Right atrium auricular region (tissue), 2 donors: Measurements from ENCODE around the gene MIEN1. TPM values are rescaled to one million over a fixed set of nuclear protein-coding genes. Genes with fewer than 3 reads are reported as not detected.

Experiments used
- DNase-seq: peaks from one replicate; pipeline ENCODE4 v3.0.0-alpha.2; 2019; ENCODE audit warnings: low spot score
- H3K27ac ChIP-seq, 2 donors: fragments of 200-600 bp; sonication (generic); 1 replicate in 1 of 2; 2 replicates in 1 of 2; pipeline ENCODE4 v1.5.1; 2016 to 2019
- H3K27me3 ChIP-seq, 2 donors: fragments of 200-600 bp; sonication (generic); one replicate each; pipeline versions ENCODE4 v1.5.1 to v1.6.0; 2017 to 2019
- H3K36me3 ChIP-seq: fragments of 200-600 bp; sonication (generic); one replicate; pipeline ENCODE4 v1.5.1; 2016
- H3K4me1 ChIP-seq, 2 donors: fragments of 200-600 bp; sonication (generic); one replicate each; pipeline versions ENCODE4 v1.5.1 to v1.6.0; 2017 to 2019
- H3K4me3 ChIP-seq, 2 donors: fragments of 200-600 bp; sonication (generic); 1 replicate in 1 of 2; 2 replicates in 1 of 2; pipeline ENCODE4 v1.5.1; 2017 to 2019; ENCODE audit warnings: mild to moderate bottlenecking in 1 of 2, moderate library complexity in 1 of 2
- H3K9me3 ChIP-seq, 2 donors: fragments of 200-600 bp; sonication (generic); one replicate each; pipeline ENCODE4 v1.5.1; 2019
- total RNA-seq, 2 donors: library from RNA; depleted of rRNA; stranded (reverse); fragments of >200 nt; gene quantifications; one replicate each; pipeline ENCODE4 v1.1.0, GENCODE V29; 2016
- TF ChIP-seq, protein P1 (sequence below), 2 donors: fragments of 200-600 bp; sonication (generic); IDR thresholded peaks; one replicate each; pipeline ENCODE4 v1.5.1; 2019; ENCODE audit warnings: antibody characterized with exemption in 2 of 2

Gene MIEN1
- total RNA-seq, 2 donors from 2014 or later = 77.5 to 77.8 TPM

DNA sequence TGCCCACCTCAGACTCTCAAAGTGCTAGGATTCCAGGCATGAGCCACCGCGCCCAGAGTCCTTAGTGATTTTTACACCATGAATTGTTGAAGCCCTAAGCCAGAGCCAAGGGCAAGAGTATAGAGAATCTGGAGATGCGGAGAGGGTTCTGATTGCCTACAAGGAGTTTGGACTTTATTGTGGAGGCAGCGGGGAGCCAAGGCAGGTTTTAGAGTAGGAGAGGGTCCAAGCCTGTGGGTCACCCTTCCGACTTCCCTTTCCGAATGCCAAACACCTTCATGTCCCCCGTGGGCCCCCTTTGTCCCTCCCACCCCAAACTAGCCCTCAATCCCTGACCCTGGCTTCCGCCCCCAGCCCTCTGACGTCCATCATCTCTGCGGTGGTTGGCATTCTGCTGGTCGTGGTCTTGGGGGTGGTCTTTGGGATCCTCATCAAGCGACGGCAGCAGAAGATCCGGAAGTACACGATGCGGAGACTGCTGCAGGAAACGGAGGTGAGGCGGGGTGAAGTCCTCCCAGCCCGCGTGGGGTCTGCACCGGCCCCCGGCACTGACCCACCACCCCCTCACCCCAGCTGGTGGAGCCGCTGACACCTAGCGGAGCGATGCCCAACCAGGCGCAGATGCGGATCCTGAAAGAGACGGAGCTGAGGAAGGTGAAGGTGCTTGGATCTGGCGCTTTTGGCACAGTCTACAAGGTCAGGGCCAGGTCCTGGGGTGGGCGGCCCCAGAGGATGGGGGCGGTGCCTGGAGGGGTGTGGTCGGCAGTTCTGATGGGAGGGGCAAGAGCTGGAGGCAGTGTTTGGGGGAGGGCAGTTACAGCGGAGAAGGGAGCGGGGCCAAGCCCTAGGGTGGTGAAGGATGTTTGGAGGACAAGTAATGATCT lies 7.1 kb downstream of the MIEN1 start:
- TF ChIP-seq, protein P1, sequence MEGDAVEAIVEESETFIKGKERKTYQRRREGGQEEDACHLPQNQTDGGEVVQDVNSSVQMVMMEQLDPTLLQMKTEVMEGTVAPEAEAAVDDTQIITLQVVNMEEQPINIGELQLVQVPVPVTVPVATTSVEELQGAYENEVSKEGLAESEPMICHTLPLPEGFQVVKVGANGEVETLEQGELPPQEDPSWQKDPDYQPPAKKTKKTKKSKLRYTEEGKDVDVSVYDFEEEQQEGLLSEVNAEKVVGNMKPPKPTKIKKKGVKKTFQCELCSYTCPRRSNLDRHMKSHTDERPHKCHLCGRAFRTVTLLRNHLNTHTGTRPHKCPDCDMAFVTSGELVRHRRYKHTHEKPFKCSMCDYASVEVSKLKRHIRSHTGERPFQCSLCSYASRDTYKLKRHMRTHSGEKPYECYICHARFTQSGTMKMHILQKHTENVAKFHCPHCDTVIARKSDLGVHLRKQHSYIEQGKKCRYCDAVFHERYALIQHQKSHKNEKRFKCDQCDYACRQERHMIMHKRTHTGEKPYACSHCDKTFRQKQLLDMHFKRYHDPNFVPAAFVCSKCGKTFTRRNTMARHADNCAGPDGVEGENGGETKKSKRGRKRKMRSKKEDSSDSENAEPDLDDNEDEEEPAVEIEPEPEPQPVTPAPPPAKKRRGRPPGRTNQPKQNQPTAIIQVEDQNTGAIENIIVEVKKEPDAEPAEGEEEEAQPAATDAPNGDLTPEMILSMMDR (IDR thresholded peaks at IDR 0.05) = no peak
- Histone ChIP-seq H3K4me3 (no peak overlapping the region), H3K4me1 (no peaks in the 10 kb centered on the region), H3K27me3 (no peaks in the 10 kb centered on the region), H3K9me3 (no peaks in the 10 kb centered on the region), H3K27ac (no peak overlapping the region), H3K36me3 (peaks cover 43% of the 10 kb centered on the region)
- DNase-seq = no peak

DNA sequence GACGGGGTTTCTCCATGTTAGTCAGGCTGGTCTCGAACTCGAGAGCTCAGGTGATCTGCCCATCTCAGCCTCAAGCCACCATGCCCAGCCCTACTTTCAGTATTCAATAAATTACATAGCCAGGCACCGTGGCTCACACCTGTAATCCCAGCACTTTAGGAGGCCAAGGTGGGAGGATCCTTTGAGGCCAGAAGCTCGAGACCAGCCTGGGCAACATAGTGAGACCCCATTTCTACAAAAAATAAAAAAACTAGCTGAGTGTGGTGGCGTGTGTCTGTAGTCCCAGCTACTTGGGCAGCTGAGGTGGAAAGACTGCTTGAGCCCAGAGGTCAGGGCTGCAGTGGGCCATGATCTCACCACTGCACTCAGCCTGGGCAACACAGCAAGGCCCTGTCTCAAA lies 8.2 kb downstream of the MIEN1 start:
- TF ChIP-seq, protein P1 (IDR thresholded peaks at IDR 0.05) = no peak
- Histone ChIP-seq H3K4me3 (no peak overlapping the region), H3K36me3 (peaks cover 48% of the 10 kb centered on the region), H3K4me1 (peaks cover 0 to 2% of the 10 kb centered on the region in 2 donors), H3K27me3 (no peaks in the 10 kb centered on the region), H3K27ac (no peak overlapping the region), H3K9me3 (no peaks in the 10 kb centered on the region)
- no peak for DNase-seq

DNA sequence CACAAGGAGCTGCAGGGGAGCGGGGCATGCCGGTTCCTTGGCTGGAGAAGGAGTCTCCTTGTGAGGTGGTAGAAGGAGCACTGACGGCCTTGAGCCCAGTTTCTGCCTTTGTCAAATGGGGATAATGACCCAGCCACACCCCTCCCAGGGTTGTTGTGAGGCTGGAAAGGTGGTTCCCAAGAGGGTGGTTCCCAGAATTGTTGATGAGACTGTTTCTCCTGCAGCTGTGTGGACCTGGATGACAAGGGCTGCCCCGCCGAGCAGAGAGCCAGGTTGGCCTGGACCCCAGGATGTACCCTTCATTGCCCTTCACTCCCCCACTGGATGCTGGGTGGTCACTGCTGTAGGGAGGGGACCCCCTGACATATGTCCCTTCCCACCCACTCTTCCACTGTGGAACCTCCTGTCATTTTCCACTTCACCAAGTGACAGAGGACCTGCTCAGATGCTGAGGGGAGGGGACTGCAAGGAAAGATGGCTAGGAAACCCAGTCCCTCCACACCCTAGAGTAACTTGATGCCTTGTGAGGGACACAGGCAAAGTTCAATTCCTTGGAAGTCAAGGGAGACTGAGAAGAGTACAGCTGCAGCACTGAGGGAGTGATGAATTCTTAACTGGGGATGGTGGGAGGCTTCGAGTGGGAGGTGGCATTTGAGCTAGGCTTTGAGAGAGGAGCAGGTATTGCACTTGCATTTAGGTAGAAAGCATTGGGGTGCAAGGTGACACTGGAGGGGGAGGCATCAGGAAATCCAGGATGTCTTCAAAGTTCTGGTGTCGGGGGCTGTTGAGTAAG lies 10.6 kb downstream of the MIEN1 start:
- peaks cover 49% of the 10 kb centered on the region for H3K36me3 ChIP-seq
- peaks cover 0 to 19% of the 10 kb centered on the region in 2 donors for H3K4me1 ChIP-seq
- no peak overlapping the region for H3K4me3 ChIP-seq
- TF ChIP-seq, protein P1 (IDR thresholded peaks at IDR 0.05) = no peak
- no peaks in the 10 kb centered on the region for H3K27me3 ChIP-seq
- H3K27ac ChIP-seq = no peak overlapping the region
- DNase-seq = no peak
- H3K9me3 ChIP-seq = no peaks in the 10 kb centered on the region

DNA sequence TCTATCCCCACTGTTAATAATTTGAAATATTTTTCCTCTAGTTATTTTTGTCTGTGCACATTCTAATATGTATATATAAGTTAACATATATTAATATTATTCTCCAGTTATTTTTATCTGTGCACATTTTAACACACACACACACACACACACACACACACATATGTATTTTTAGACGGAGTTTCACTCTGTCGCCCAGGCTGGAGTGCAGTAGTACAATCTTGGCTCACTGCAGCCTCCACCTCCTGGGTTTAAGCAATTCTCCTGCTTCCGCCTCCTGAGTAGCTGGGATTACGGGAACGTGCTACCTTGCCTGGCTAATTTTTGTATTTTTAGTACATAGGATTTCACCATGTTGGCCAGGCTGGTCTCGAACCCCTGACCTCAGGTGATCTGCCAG lies 12.7 kb downstream of the MIEN1 start:
- no peak for DNase-seq
- peaks cover 49% of the 10 kb centered on the region for H3K36me3 ChIP-seq
- TF ChIP-seq, protein P1 (IDR thresholded peaks at IDR 0.05) = no peak
- H3K4me3 ChIP-seq = no peak overlapping the region
- H3K4me1 ChIP-seq = peaks cover 0 to 19% of the 10 kb centered on the region in 2 donors
- H3K27me3 ChIP-seq = no peaks in the 10 kb centered on the region
- no peaks in the 10 kb centered on the region for H3K9me3 ChIP-seq
- no peak overlapping the region for H3K27ac ChIP-seq

DNA sequence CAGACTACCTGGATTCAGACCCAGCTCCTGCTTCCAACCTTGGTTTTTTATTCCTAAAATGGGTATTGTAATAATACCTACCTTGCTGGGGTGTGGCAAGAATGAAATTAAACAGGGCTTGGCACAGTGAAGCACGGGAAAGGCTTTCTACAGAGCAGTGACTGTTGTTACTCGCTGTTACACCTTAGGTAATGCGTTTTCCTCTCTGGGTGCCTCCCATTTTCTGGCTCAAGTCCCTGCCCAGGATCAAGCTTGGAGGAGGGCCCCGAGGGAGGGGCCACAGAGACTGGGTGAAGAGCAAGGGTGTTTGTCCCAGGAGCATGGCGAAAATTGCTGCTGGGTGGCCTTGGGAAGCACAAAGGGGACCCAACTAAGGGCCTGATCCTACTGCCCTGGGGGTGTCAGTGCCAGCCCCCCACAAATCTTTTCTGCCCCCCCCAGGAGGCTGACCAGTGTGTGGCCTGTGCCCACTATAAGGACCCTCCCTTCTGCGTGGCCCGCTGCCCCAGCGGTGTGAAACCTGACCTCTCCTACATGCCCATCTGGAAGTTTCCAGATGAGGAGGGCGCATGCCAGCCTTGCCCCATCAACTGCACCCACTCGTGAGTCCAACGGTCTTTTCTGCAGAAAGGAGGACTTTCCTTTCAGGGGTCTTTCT lies 13.3 kb downstream of the MIEN1 start:
- Histone ChIP-seq H3K9me3 (no peaks in the 10 kb centered on the region), H3K27me3 (no peaks in the 10 kb centered on the region), H3K4me3 (no peak overlapping the region), H3K36me3 (peaks cover 55% of the 10 kb centered on the region), H3K4me1 (peaks cover 0 to 19% of the 10 kb centered on the region in 2 donors), H3K27ac (peak overlapping the region; percentile 59 to 65)
- no peak for DNase-seq
- TF ChIP-seq, protein P1 (IDR thresholded peaks at IDR 0.05) = no peak
